Suprapubic skin (tissue), 4 donors: ENCODE results near the gene ABCC9. TPM values are rescaled to one million over a fixed set of nuclear protein-coding genes. Genes with fewer than 3 reads are reported as not detected.

Source experiments
- DNase-seq, 2 donors: peaks; one replicate each; pipeline ENCODE4 v3.0.0-alpha.2; 2019; ENCODE audit warnings: low spot score in 2 of 2
- H3K27ac ChIP-seq: fragments of 200-600 bp; sonication (generic); one replicate; pipeline ENCODE4 v1.5.1; 2019
- H3K27me3 ChIP-seq: fragments of 200-600 bp; sonication (generic); one replicate; pipeline ENCODE4 v1.5.1; 2019
- H3K36me3 ChIP-seq: fragments of 200-600 bp; sonication (generic); one replicate; pipeline ENCODE4 v1.5.1; 2019
- H3K4me1 ChIP-seq: fragments of 200-600 bp; sonication (generic); one replicate; pipeline ENCODE4 v1.5.1; 2019
- H3K4me3 ChIP-seq: fragments of 200-600 bp; sonication (generic); one replicate; pipeline ENCODE4 v1.5.1; 2019; ENCODE audit warnings: mild to moderate bottlenecking
- H3K9me3 ChIP-seq: fragments of 200-600 bp; sonication (generic); one replicate; pipeline ENCODE4 v1.5.1; 2019
- CTCF ChIP-seq, 2 donors: fragments of 200-600 bp in 1 of 2; fragments of 450-650 bp in 1 of 2; sonication (generic) in 1 of 2; IDR thresholded peaks; one replicate each; pipeline ENCODE4 v1.5.1; 2016 to 2019; ENCODE audit warnings: antibody characterized with exemption in 2 of 2, mild to moderate bottlenecking in 1 of 2, moderate library complexity in 1 of 2
- EP300 ChIP-seq: sonication (generic); formaldehyde crosslinking; IDR thresholded peaks from one replicate; pipeline ENCODE4 v1.6.1; 2017; ENCODE audit warnings: antibody characterized with exemption
- POLR2A ChIP-seq, 2 donors: fragments of 450-650 bp; IDR thresholded peaks; one replicate each; pipeline ENCODE4 v1.6.1; 2017; ENCODE audit warnings: antibody characterized with exemption in 2 of 2, mild to moderate bottlenecking in 2 of 2, moderate library complexity in 2 of 2
- POLR2AphosphoS5 ChIP-seq, 3 donors: sonication (generic); formaldehyde crosslinking; IDR thresholded peaks; one replicate each; pipeline ENCODE4 v1.6.1; 2017; ENCODE audit warnings: antibody characterized with exemption in 3 of 3
- WGBS: methylation state at CpG from one replicate; pipeline ENCODE4 v1.1.5; 2018; 5-methylcytosine and 5-hydroxymethylcytosine counted together
- total RNA-seq, 4 donors: library from RNA; depleted of rRNA; stranded (reverse); fragments of >200 nt; gene quantifications; one replicate each; pipeline ENCODE4 v1.1.0, GENCODE V29; 2016

ABCC9 gene
- total RNA-seq, 4 donors from 2014 or later, result 7.8 to 9.6 (median 8.1) TPM

- H3K9me3 ChIP-seq, result no peaks in the 10 kb centered on the region
- no peaks in the 10 kb centered on the region for H3K27me3 ChIP-seq
- peaks cover 3% of the 10 kb centered on the region for H3K4me1 ChIP-seq
- no peak overlapping the region for H3K4me3 ChIP-seq
- H3K36me3 ChIP-seq, result no peaks in the 10 kb centered on the region
- no peak overlapping the region for H3K27ac ChIP-seq
- peak in 1 of 2 donors; percentile 63 for DNase-seq
- TF ChIP-seq POLR2AphosphoS5 (IDR thresholded peaks at IDR 0.05), result no peak
- TF ChIP-seq POLR2A (IDR thresholded peaks at IDR 0.05), result no peak
- peak; percentile 47 for TF ChIP-seq EP300
- 69% methylated on average over 8 of the region's 8 CpGs for WGBS
Observed at GRCh38 chr12:21828779-21829178, 112.4 kb downstream of the ABCC9 start.

- TF ChIP-seq EP300, result no peak
- TF ChIP-seq POLR2AphosphoS5 (IDR thresholded peaks at IDR 0.05), result no peak
- no peak for TF ChIP-seq CTCF (IDR thresholded peaks at IDR 0.05)
- no peak for TF ChIP-seq POLR2A (IDR thresholded peaks at IDR 0.05)
- no peaks in the 10 kb centered on the region for H3K27me3 ChIP-seq
- no peak overlapping the region for H3K4me3 ChIP-seq
- peaks cover 3% of the 10 kb centered on the region for H3K4me1 ChIP-seq
- H3K9me3 ChIP-seq, result no peaks in the 10 kb centered on the region
- WGBS, result 82% methylated on average over 4 of the region's 4 CpGs
- no peaks in the 10 kb centered on the region for H3K36me3 ChIP-seq
- no peak overlapping the region for H3K27ac ChIP-seq
- DNase-seq, result no peak
Observed at GRCh38 chr12:21828136-21828775, 113.0 kb downstream of the ABCC9 start.

GRCh38 chr12:21827083-21827482 lies 114.1 kb downstream of the ABCC9 start:
- no peak overlapping the region for H3K27ac ChIP-seq

GRCh38 chr12:21826618-21826910 lies 114.7 kb downstream of the ABCC9 start:
- Histone ChIP-seq H3K27ac (no peak overlapping the region), H3K9me3 (no peaks in the 10 kb centered on the region), H3K4me1 (peaks cover 2% of the 10 kb centered on the region), H3K36me3 (no peaks in the 10 kb centered on the region), H3K27me3 (no peaks in the 10 kb centered on the region), H3K4me3 (no peak overlapping the region)
- TF ChIP-seq CTCF (IDR thresholded peaks at IDR 0.05) (no peak), EP300 (no peak), POLR2AphosphoS5 (IDR thresholded peaks at IDR 0.05) (no peak), POLR2A (IDR thresholded peaks at IDR 0.05) (no peak)
- no peak for DNase-seq
- WGBS, result 70% methylated on average over 4 of the region's 4 CpGs

More at GRCh38 chr12:21827083-21827482, 114.1 kb downstream of the ABCC9 start:
- H3K27me3 ChIP-seq, result no peaks in the 10 kb centered on the region
- H3K9me3 ChIP-seq, result no peaks in the 10 kb centered on the region
- no peak for DNase-seq
- TF ChIP-seq EP300 (no peak), POLR2A (IDR thresholded peaks at IDR 0.05) (no peak), CTCF (IDR thresholded peaks at IDR 0.05) (no peak), POLR2AphosphoS5 (IDR thresholded peaks at IDR 0.05) (no peak)
- H3K36me3 ChIP-seq, result no peaks in the 10 kb centered on the region
- 42% methylated on average over 3 of the region's 3 CpGs for WGBS
- peaks cover 3% of the 10 kb centered on the region for H3K4me1 ChIP-seq
- H3K4me3 ChIP-seq, result no peak overlapping the region

GRCh38 chr12:21825886-21826617 lies 115.2 kb downstream of the ABCC9 start:
- DNase-seq, result no peak
- Histone ChIP-seq H3K4me1 (no peaks in the 10 kb centered on the region), H3K27me3 (no peaks in the 10 kb centered on the region), H3K4me3 (no peak overlapping the region), H3K36me3 (no peaks in the 10 kb centered on the region), H3K9me3 (no peaks in the 10 kb centered on the region), H3K27ac (no peak overlapping the region)
- WGBS, result 71% methylated on average over 2 of the region's 2 CpGs
- TF ChIP-seq EP300, result no peak

- Histone ChIP-seq H3K36me3 (no peaks in the 10 kb centered on the region), H3K27me3 (no peaks in the 10 kb centered on the region), H3K4me1 (peaks cover 6% of the 10 kb centered on the region), H3K4me3 (no peak overlapping the region), H3K27ac (no peak overlapping the region), H3K9me3 (no peaks in the 10 kb centered on the region)
- TF ChIP-seq POLR2A (IDR thresholded peaks at IDR 0.05) (no peak), POLR2AphosphoS5 (IDR thresholded peaks at IDR 0.05) (no peak), EP300 (no peak), CTCF (IDR thresholded peaks at IDR 0.05) (no peak)
- peak; percentile 65 to 79 for DNase-seq
- 68% methylated on average over 8 of the region's 8 CpGs for WGBS
Observed at GRCh38 chr12:21823581-21823980, 117.6 kb downstream of the ABCC9 start.
